Subcutaneous preadipocyte (primary cell): ENCODE data around the gene TMEM129. TPM values are rescaled to one million over a fixed set of nuclear protein-coding genes. Genes with fewer than 3 reads are reported as not detected.

Experiments
- small RNA-seq: library from RNA; depleted of rRNA; stranded (forward); fragments of <200 nt; gene quantifications from one replicate; pipeline ENCODE3, GENCODE V24; 2012
- total RNA-seq: library from RNA; depleted of rRNA; stranded (reverse); fragments of >200 nt; gene quantifications from 2 replicates; pipeline ENCODE4 v1.2.3, GENCODE V29; 2012

Gene TMEM129
- 28.5 and 28.7 TPM in 2 replicates for total RNA-seq

GRCh38 chr4:1721003-1721665 is at the start of gene TMEM129, which contains the start of gene TACC3:
TMEM129 (minus strand) TSS chr4:1721323; CDS start chr4:1720837, 486 bp downstream.
TACC3 (plus strand) TSS chr4:1721521; CDS start chr4:1723422, 1,901 bp downstream.

GRCh38 chr4:1712216-1713002 is 8.7 kb downstream of the TMEM129 start, which contains the start of gene SLBP:
SLBP (minus strand) TSS chr4:1712319; CDS start chr4:1712188, 131 bp downstream.

DNA sequence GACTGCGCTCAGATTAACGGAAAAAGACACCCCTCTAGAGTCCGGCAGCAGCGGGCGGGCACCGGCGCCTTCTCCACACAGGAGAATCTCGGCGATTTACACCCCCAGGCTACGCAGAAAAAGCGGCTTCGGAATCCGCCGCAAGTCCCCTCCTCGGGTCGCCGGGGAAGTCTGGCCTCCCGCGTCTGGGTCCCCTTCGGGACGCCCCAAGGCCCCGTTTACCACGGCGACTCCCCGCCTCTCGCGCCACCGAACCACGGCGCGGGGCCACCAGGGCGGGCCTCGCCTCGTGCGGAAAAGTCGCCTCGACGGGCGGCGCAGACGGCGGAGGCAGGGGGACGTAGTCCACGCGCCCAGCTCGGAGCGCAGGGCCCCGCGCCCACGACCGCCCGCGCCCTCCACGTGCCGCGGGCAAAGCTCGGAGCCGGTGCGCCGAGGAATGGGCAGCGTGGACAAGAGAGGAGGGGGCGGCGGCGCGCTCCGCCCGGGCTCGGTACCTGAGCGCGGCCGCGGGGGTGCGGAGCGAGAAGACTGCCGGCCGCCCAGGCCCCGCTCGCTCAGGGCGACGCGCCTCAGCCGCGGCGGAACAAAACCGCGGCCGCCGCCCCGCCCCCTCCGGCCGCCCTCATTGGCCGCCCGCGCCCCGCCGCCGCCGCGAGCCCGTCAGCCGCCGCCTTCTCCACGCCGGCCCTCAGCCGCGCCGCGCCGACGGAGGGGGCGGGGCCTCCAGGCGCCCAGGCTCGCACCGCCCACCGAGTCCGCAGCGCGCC is 37.2 kb downstream of the TMEM129 start, which contains the start of gene FAM53A:
Gene FAM53A (minus strand): TSS at position 578 of the 770 bp plus-strand sequence. CDS start 15,572 bp downstream, outside the sequence.

Small RNA genes within 50 kb of the gene (small RNA-seq; reads per million reads assigned to genes)
- gene RF00019: not detected

Other genes with a start within 250 kb of the TMEM129 start
- 2.3 and 5.1 TPM in 2 replicates for gene FAM53A, start 37.0 kb downstream of the TMEM129 start, total RNA-seq
- gene SLBP, start 9.0 kb downstream of the TMEM129 start, total RNA-seq: 59.9 and 69.8 TPM in 2 replicates
- 13.2 and 26.2 TPM in 2 replicates for gene TACC3, start 198 bp upstream of the TMEM129 start, total RNA-seq
- gene FGFR3, start 72.0 kb upstream of the TMEM129 start, total RNA-seq: 0.20 and 2.2 TPM in 2 replicates
- 80.8 and 103 TPM in 2 replicates for gene LETM1, start 134.8 kb upstream of the TMEM129 start, total RNA-seq
- 59.2 and 101 TPM in 2 replicates for gene NSD2, start 150.1 kb upstream of the TMEM129 start, total RNA-seq